CD4-positive, CD25-positive, alpha-beta regulatory T cell (primary cell): ENCODE data around the gene MRTFA. TPM values are rescaled to one million over a fixed set of nuclear protein-coding genes. Genes with fewer than 3 reads are reported as not detected.
"Not testable (repeated sequence)": the region's sequence is repeated elsewhere in the genome, so short reads cannot be mapped to it uniquely, and the experiment has no call there.

Experiments used
- ATAC-seq, 2 donors: fragments of 150-1000 bp; cut with Tn5 transposase; one replicate each; pipeline ENCODE4 v1.10.0; 2021; ENCODE audit warnings: low read depth in 2 of 2, moderate number of reproducible peaks in 2 of 2, moderate library complexity in 1 of 2
- DNase-seq, 3 donors: peaks; one replicate each; pipeline versions ENCODE4 v3.0.0 to v3.0.0-alpha.2; 2012 to 2022; ENCODE audit warnings: mixed read lengths in 1 of 3
- H3K27ac ChIP-seq: one replicate; pipeline ENCODE4 v1.7.0; 2013; ENCODE audit warnings: mild to moderate bottlenecking, low read length; ENCODE audit not compliant: insufficient read depth, poor library complexity, severe bottlenecking
- H3K27me3 ChIP-seq: one replicate; pipeline ENCODE4 v1.7.0; 2013; ENCODE audit warnings: low read length; ENCODE audit not compliant: control insufficient read depth, insufficient read depth
- H3K36me3 ChIP-seq: one replicate; pipeline ENCODE4 v1.7.0; 2013; ENCODE audit warnings: mild to moderate bottlenecking, low read length, moderate library complexity; ENCODE audit not compliant: control insufficient read depth, insufficient read depth
- H3K4me1 ChIP-seq: 2 replicates; pipeline ENCODE4 v1.7.0; 2013; ENCODE audit warnings: mild to moderate bottlenecking, low read length; ENCODE audit not compliant: insufficient read depth, control insufficient read depth, poor library complexity, severe bottlenecking
- H3K4me3 ChIP-seq: one replicate; pipeline ENCODE4 v1.7.0; 2013; ENCODE audit warnings: low read depth, mild to moderate bottlenecking, low read length, moderate library complexity
- H3K9me3 ChIP-seq, 2 experiments: 1 replicate in 1 of 2; 2 replicates in 1 of 2; pipeline ENCODE4 v1.7.0; 2013; ENCODE audit warnings: low read length in 2 of 2, mild to moderate bottlenecking in 1 of 2, moderate library complexity in 1 of 2; ENCODE audit not compliant: control insufficient read depth in 2 of 2
- H3K27ac Mint-ChIP-seq, 3 donors: one replicate each; pipeline ENCODE4 v1.8.0; 2020 to 2022; ENCODE audit warnings: mild to moderate bottlenecking in 3 of 3, mixed read lengths in 3 of 3, moderate library complexity in 2 of 3
- H3K27me3 Mint-ChIP-seq: one replicate; pipeline ENCODE4 v1.8.0; 2022; ENCODE audit warnings: mild to moderate bottlenecking, mixed read lengths
- H3K36me3 Mint-ChIP-seq: one replicate; pipeline ENCODE4 v1.8.0; 2020; ENCODE audit warnings: mixed read lengths
- H3K4me1 Mint-ChIP-seq, 4 donors: one replicate each; pipeline ENCODE4 v1.8.0; 2020 to 2022; ENCODE audit warnings: mixed read lengths in 4 of 4, mild to moderate bottlenecking in 1 of 4
- H3K4me3 Mint-ChIP-seq, 4 donors: one replicate each; pipeline ENCODE4 v1.8.0; 2020 to 2022; ENCODE audit warnings: mild to moderate bottlenecking in 4 of 4, mixed read lengths in 4 of 4, moderate library complexity in 3 of 4
- H3K9me3 Mint-ChIP-seq, 7 donors: one replicate each; pipeline ENCODE4 v1.8.0; 2020 to 2022; ENCODE audit warnings: mixed read lengths in 7 of 7, mild to moderate bottlenecking in 3 of 7, moderate library complexity in 2 of 7
- polyA plus RNA-seq, 4 donors: library from polyadenylated mRNA; unstranded; fragments of 300-500 nt; fragmentation: Illumina TruSeq; gene quantifications; one replicate each; pipeline ENCODE4 v1.2.3, GENCODE V29; 2021
- total RNA-seq: library from RNA; stranded (reverse); gene quantifications from one replicate; pipeline ENCODE4 v1.2.3, GENCODE V29; 2022

Gene MRTFA
- total and polyA plus RNA-seq, 5 donors from 2014 or later: 11.3 to 94.5 (median 16.4) TPM

GRCh38 chr22:40625281-40625680, 11.2 kb downstream of the MRTFA start:
- not testable (repeated sequence) for H3K9me3 Mint-ChIP-seq, H3K27me3 Mint-ChIP-seq, H3K27ac ChIP-seq, ATAC-seq, H3K27me3 ChIP-seq, H3K9me3 ChIP-seq, H3K4me3 ChIP-seq, DNase-seq, H3K4me1 ChIP-seq, H3K27ac Mint-ChIP-seq, H3K4me3 Mint-ChIP-seq, H3K36me3 ChIP-seq
- Mint-ChIP-seq H3K36me3 (peaks cover 24% of the 10 kb centered on the region), H3K4me1 (peaks cover 21 to 48% (median 26%) of the 10 kb centered on the region in 4 donors)

- Histone ChIP-seq H3K36me3 (no peaks in the 10 kb centered on the region), H3K9me3 (no peaks in the 10 kb centered on the region), H3K4me1 (no peaks in the 10 kb centered on the region), H3K4me3 (no peak overlapping the region), H3K27me3 (no peaks in the 10 kb centered on the region), H3K27ac (no peak overlapping the region)
- Mint-ChIP-seq H3K4me3 (peak overlapping the region in 1 of 4 donors; percentile 52), H3K27ac (peak overlapping the region in 1 of 3 donors; percentile 47), H3K9me3 (peaks cover 0 to 7% (median 2%) of the 10 kb centered on the region in 7 donors), H3K27me3 (no peaks in the 10 kb centered on the region), H3K4me1 (peaks cover 21 to 44% (median 24%) of the 10 kb centered on the region in 4 donors), H3K36me3 (peaks cover 24% of the 10 kb centered on the region)
- DNase-seq (no peak), ATAC-seq (no peak)
Observed at GRCh38 chr22:40624770-40625169, 11.7 kb downstream of the MRTFA start.

GRCh38 chr22:40621309-40622151, 15.0 kb downstream of the MRTFA start:
- peaks cover 0 to 7% (median 2%) of the 10 kb centered on the region in 7 donors for H3K9me3 Mint-ChIP-seq
- H3K4me1 Mint-ChIP-seq: peaks cover 14 to 32% (median 22%) of the 10 kb centered on the region in 4 donors
- H3K36me3 Mint-ChIP-seq: peaks cover 23% of the 10 kb centered on the region
- H3K4me3 Mint-ChIP-seq: no peak overlapping the region
- Histone ChIP-seq H3K27ac (no peak overlapping the region), H3K9me3 (no peaks in the 10 kb centered on the region), H3K27me3 (no peaks in the 10 kb centered on the region), H3K4me1 (no peaks in the 10 kb centered on the region), H3K4me3 (no peak overlapping the region), H3K36me3 (no peaks in the 10 kb centered on the region)
- ATAC-seq (no peak), DNase-seq (no peak)
- no peaks in the 10 kb centered on the region for H3K27me3 Mint-ChIP-seq
- H3K27ac Mint-ChIP-seq: peak overlapping the region in 2 of 3 donors; percentile 17 to 91

- Histone ChIP-seq H3K9me3 (no peaks in the 10 kb centered on the region), H3K36me3 (no peaks in the 10 kb centered on the region), H3K4me3 (no peak overlapping the region), H3K4me1 (no peaks in the 10 kb centered on the region), H3K27me3 (no peaks in the 10 kb centered on the region), H3K27ac (no peak overlapping the region)
- no peak for ATAC-seq
- DNase-seq: no peak
- H3K4me1 Mint-ChIP-seq: peaks cover 19 to 32% (median 24%) of the 10 kb centered on the region in 4 donors
- H3K4me3 Mint-ChIP-seq: no peak overlapping the region
- peaks cover 0 to 7% (median 2%) of the 10 kb centered on the region in 7 donors for H3K9me3 Mint-ChIP-seq
- H3K27me3 Mint-ChIP-seq: no peaks in the 10 kb centered on the region
- H3K36me3 Mint-ChIP-seq: peaks cover 23% of the 10 kb centered on the region
- no peak overlapping the region for H3K27ac Mint-ChIP-seq
Observed at GRCh38 chr22:40620464-40621046, 16.0 kb downstream of the MRTFA start.

GRCh38 chr22:40618400-40618799, 18.1 kb downstream of the MRTFA start:
- Mint-ChIP-seq H3K27ac (no peak overlapping the region), H3K27me3 (no peaks in the 10 kb centered on the region), H3K4me3 (peak overlapping the region in 1 of 4 donors; percentile 1), H3K9me3 (peaks cover 0 to 7% (median 0%) of the 10 kb centered on the region in 7 donors), H3K4me1 (peaks cover 13 to 34% (median 24%) of the 10 kb centered on the region in 4 donors), H3K36me3 (peaks cover 20% of the 10 kb centered on the region)
- DNase-seq (no peak), ATAC-seq (no peak)
- Histone ChIP-seq H3K9me3 (no peaks in the 10 kb centered on the region), H3K27me3 (no peaks in the 10 kb centered on the region), H3K36me3 (no peaks in the 10 kb centered on the region), H3K4me3 (no peak overlapping the region), H3K27ac (no peak overlapping the region), H3K4me1 (no peaks in the 10 kb centered on the region)

- H3K36me3 ChIP-seq: no peaks in the 10 kb centered on the region
- Mint-ChIP-seq H3K4me3 (no peak overlapping the region), H3K4me1 (peaks cover 22 to 45% (median 36%) of the 10 kb centered on the region in 4 donors), H3K27me3 (no peaks in the 10 kb centered on the region), H3K27ac (no peak overlapping the region), H3K9me3 (peaks cover 0 to 6% (median 0%) of the 10 kb centered on the region in 7 donors), H3K36me3 (peaks cover 10% of the 10 kb centered on the region)
- H3K9me3 ChIP-seq: no peaks in the 10 kb centered on the region
- peaks cover 8% of the 10 kb centered on the region for H3K4me1 ChIP-seq
- ATAC-seq: no peak
- H3K27ac ChIP-seq: no peak overlapping the region
- DNase-seq: no peak
- no peak overlapping the region for H3K4me3 ChIP-seq
- no peaks in the 10 kb centered on the region for H3K27me3 ChIP-seq
Observed at GRCh38 chr22:40616578-40616977, 19.9 kb downstream of the MRTFA start.

- Histone ChIP-seq H3K4me1 (peaks cover 8% of the 10 kb centered on the region), H3K27me3 (no peaks in the 10 kb centered on the region), H3K4me3 (no peak overlapping the region), H3K9me3 (no peaks in the 10 kb centered on the region), H3K36me3 (no peaks in the 10 kb centered on the region), H3K27ac (no peak overlapping the region)
- H3K27ac Mint-ChIP-seq: peak overlapping the region in 2 of 3 donors; percentile 25 to 43
- peaks cover 3% of the 10 kb centered on the region for H3K36me3 Mint-ChIP-seq
- no peak overlapping the region for H3K4me3 Mint-ChIP-seq
- no peak for DNase-seq
- ATAC-seq: no peak
- no peaks in the 10 kb centered on the region for H3K9me3 Mint-ChIP-seq
- H3K27me3 Mint-ChIP-seq: no peaks in the 10 kb centered on the region
- H3K4me1 Mint-ChIP-seq: peaks cover 29 to 48% (median 31%) of the 10 kb centered on the region in 4 donors
Observed at GRCh38 chr22:40613067-40613466, 23.5 kb downstream of the MRTFA start.
